T47D (cell line): Measurements from ENCODE around the gene FMN2.

Experiments
- DNase-seq, 2 experiments: peaks; one replicate each; pipeline versions ENCODE4 v3.0.0 to v3.0.0-alpha.2; 2011 to 2012; ENCODE audit warnings: low read depth in 1 of 2, low spot score in 1 of 2
- JUND ChIP-seq: IDR thresholded peaks from 2 replicates; pipeline ENCODE4 v1.6.1; 2012; ENCODE audit warnings: low read depth
- in situ Hi-C: cut with HindIII; loops from 2 replicates; pipeline ENCODE4 v1.10.0; 2016; ENCODE audit warnings: low sequenced_read_pairs, low pct_unique_long_range_greater_than_20kb

The FMN2 gene

DNA sequence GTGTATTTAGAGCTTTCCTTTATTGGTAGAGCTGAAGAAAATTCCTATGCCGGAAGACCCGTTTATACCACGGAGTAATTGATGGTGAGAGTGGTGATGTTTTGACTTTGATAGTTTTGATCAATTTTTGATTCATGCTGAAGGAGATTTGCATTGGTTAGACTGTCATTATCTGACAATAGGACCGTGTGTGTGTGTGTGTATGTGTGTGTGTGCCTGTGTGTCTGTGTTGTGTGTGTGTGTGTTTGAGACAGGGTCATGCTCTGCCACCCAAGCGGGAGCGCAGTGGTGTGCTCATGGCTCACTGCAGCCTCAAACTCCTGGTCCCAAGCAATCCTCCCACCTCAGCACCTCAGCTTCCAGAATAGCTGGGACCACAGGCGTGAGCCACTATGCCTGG lies 9.6 kb downstream of the FMN2 start:
- in situ Hi-C loops, result no loop called here
- TF ChIP-seq JUND, result no peak
- DNase-seq, result no peak

DNA sequence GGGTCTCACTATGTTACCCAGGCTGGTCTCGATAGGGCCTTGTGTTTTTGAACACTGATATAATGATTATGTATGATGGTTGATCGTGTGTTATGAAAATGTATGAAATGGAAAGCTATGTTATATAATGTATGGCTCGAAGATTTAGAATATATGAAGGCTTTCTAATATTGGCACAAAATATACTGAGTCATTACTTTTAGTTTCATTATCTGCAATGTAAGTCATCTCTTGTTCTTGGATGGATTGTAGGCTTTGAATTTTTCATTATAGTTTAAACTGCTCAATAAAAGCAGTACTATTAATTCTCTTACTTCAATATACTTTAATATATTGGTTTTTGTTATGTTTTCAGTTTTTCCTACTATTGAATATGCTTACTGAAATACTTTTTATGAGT lies 10.1 kb downstream of the FMN2 start:
- no peak for DNase-seq
- in situ Hi-C loops, result no loop called here
- TF ChIP-seq JUND, result no peak

DNA sequence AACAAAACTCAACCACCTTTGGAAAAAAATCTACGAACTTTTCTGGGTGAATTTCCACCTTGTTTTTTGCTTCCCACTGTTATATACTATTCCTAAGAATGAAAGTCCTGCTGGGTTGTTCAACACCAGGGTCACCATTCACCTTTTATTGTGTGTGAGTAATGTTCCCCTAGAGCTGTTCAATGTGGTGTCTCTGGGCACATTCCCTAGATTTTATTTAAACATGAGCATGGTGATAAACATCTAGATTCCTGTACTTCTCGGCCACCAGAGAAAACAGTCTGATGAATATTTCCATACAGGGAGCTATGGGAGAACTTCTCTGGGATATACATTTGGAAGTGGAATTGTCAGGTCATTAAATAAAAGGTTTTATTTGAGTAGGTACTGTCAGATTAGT lies 13.0 kb downstream of the FMN2 start:
- peak in 1 of 2 experiments; percentile 40 for DNase-seq
- TF ChIP-seq JUND, result no peak
- in situ Hi-C loops, result no loop called here

DNA sequence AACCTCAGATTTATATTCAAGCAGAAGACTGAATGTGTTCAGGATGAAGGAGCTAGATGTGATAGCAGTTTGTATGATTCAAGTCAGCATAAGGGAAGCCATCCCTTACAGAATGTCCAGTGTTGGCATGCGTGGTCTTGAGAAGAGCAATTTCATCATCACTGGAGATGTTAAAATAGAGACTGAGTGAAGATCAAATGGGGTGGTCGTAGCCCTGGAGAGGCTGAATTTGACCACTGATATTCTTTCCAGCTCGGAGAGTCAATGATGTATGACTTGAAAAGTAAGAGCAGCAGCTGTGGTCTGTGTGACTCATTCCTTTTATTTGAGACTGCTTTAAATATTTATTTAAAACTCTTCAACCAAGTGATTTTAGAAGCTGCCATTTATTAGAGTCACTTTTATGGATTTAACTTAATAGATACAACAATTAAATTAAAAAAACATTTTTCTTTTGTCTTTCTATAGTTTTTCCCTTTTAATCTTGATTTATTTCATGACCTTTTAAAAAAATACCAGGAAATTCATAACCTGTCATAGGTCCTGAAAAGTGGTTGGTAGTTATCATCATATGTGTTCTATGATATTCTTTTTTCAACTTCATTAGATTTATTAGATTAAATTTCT lies 15.5 kb downstream of the FMN2 start:
- TF ChIP-seq JUND, result no peak
- in situ Hi-C loops, result no loop called here
- no peak for DNase-seq

DNA sequence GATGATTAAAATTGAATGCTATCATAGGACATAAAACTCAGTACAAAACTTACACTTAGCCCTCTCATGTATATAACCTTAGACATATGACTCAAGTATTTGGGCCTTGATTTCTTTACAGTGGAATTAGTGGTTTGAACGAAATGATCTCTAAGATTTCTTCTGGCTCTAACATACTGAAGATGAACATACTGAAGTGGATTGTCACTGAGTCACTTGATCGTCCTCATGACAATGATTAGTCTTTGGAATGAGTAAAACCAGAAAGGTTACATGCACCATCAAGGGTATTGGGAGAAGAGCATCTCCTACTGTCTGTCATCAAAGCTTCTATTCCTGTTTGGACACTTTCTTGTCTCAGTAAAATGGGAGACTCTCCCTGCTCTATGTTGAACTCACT lies 17.4 kb downstream of the FMN2 start:
- TF ChIP-seq JUND, result no peak
- in situ Hi-C loops, result no loop called here
- DNase-seq, result no peak

DNA sequence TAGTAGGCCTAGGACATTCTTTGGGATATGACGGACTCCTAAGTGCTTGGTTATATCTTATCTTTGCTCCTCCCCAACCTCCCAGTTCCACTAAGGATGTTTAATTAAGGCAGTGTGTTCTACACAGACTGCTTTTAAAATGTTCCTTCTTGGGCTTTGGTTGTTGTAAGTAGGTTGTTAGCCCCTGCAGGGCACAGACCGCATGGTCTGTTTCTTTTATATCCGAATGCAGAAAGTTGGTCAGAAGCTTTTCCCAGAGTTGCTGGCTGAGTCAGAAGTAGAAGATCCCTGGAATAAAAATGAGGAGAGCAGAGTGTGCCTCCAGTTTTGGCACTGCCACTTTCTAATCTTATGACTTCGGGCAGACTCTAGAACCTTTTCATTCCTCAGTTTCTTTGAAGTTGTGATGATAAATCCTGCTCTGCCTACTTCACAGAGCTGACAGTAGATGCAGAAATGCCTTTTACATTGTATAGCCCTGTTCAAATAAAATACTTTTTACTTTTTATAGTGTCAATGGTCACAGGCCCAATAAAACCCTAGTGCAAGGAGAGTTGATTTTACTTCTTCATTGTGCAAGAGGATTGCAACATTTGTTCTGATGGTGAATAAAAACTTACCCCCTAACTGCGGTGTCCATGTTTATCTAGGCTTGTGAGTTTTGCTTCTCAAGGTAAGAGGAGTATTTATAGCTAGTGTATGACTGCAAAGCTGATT lies 18.4 kb downstream of the FMN2 start:
- DNase-seq, result no peak
- no peak for TF ChIP-seq JUND
- in situ Hi-C loops, result no loop called here

DNA sequence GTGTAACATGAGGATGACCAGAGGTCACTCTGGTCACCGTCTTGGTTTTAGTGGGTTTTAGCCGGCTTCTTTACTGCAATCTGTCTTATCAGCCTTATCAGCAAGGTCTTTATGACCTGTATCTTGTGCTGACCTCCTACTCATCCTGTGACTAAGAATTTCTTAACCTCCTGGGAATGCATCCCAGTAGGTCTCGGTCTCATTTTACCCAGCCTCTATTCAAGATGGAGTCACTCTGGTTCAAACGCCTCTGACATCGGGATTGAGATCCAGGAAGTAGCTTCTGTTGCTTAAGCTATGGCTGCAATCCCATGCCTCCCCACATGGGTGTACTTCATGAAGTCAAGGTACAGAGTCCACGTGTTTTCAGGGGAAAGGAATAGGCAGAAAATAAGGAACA lies 19.9 kb downstream of the FMN2 start:
- in situ Hi-C loops, result no loop called here
- peak in 1 of 2 experiments; percentile 29 for DNase-seq

DNA sequence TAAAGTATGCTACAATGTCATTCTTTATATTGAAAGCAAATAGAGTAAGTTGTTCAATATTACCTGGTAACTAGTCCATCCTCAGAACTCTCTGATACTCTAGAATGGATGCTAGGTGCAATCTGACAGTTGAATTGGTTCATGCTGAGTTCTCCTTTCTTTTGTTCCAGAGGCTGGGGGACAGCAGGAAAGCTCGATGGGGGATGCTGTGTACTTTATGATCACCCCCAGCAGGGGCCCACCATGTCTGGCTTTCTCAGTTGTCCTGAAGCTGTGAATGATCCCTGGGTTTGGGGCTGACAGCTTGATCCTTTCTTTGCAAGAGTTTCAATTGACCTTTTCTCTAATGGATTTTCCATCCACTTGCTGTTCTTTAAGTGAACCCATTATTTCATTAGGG lies 22.5 kb downstream of the FMN2 start:
- DNase-seq, result no peak
- TF ChIP-seq JUND, result no peak
- in situ Hi-C loops, result no loop called here

More for the DNA sequence above, 19.9 kb downstream of the FMN2 start:
- no peak for TF ChIP-seq JUND

DNA sequence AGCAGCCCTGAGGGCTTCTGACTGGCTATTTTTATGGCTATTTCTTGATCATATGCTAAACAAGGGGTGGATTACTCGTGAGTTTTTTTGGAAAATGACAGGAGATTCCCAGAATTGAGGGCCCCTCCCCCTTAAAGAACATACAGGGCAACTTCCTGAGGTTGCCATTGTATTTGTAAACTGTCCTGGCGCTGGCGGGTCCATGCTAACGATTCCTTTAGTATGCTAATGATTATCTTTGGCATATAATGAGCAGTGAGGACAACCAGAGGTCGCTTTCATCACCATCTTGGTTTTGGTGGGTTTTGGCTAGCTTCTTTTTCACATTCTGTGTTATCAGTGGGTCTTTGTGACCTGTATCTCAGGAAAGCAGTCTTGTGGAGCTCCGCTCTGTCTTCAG lies 24.1 kb downstream of the FMN2 start:
- in situ Hi-C loops, result no loop called here
- no peak for TF ChIP-seq JUND
- no peak for DNase-seq

DNA sequence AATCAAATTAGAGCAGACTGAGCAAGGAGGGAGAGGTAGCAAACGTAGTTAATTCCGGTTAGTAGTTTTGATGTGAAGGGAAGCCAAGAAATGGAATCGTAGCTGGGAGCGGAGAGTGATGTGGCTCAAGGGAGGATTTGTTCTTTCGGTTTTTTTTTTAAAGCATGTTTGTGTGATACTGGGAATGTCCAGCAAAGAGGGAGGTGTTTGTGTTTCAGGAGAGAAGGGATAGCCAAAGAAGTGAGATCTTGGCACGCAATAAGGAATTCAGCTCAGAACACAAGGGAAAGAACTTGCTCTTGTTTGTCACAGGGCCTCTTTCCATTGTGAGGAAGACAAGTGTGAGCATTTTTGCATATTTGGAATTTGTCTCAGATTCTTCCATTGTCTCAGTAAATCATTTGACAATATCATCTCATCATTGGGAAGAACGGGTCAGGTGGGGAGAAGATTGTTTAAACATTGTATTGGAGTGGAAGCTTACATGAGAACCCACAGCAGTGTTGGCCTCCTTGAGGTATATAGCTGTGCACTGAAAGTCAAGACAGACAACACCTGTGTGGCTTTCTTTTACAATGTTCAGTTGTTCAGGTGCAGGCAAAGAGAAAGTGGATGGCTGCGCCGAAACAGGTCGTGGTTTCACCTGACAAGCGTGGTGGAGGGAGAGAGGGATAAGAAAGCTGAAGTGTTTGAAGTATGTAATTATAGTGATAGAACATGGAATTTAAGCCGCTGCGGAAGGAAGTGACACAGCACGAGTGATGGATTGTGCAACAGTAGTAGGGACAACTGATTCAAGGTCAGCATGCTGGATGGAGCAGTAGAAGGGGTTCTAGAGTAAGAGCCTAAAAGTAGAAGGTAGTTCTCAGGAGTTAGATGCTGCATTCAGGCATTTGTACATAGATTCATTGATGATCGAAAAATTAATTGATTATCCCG lies 25.4 kb downstream of the FMN2 start:
- DNase-seq, result no peak
- no peak for TF ChIP-seq JUND
- in situ Hi-C loops, result no loop called here

DNA sequence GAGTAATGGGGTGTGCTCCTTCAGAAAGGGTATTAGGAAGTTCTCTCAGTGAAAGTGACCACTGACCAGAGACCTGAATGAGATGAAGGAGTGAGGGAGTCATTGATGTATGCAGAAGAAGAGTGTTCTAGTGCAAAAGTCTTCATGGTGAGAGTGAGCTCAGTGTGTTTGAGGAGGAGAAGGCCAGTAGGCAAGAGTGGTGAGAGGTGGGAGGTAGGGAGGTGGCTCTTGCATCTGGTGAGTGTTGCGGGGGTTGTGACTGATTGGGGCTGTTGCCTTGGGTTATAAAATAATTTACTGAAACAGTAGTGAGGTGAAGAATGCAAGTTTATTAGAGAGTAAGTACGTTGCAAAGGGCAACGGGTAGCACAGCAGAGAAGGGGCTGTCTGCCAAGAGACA lies 26.2 kb downstream of the FMN2 start:
- TF ChIP-seq JUND, result no peak
- DNase-seq, result no peak
- in situ Hi-C loops, result no loop called here

DNA sequence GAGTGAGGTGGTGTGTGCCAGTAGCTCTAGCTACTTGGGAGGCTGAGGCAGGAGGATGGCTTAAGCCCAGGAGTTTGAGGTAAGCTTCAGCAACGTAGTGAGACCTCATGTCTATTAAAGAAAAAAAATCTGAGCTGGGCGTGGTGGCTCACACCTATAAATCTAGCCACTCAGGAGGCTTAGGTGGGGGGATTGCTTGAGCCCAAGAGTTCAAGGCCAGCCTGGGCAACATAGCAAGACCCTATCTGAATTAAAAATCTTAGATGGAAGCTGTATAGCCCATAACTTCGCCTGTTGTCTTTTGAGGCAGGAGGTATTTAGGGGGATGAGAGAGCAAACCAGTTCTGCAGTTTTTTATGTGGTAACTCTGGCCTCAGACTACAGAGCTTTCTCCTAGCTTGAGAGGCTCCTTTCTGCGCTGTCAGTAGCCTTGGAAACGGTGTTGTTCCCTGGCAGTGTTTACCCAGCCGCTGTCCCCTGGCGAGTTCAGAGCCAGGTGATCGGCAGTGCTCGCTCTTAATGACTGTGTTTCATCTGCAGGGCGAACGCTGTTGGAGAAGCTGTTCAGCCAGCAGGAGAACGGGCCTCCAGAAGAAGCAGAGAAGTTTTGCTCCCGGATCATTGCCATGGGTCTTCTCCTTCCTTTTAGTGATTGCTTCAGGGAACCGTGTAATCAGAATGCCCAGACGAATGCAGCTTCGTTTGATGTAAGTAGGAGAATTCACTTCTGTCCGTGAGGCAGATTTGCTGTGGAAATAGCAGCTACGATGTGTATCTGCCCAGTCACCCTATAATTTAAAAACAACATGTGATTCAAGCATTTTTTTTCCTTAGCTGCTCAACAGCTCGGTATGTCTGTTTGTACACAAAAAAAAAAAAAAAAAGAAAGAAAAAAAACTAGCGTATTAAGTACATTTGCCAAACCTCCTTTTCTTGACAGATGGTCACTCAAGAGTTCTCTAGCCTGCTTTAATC lies 31.2 kb downstream of the FMN2 start:
- DNase-seq, result peak; percentile 46 to 85
- in situ Hi-C loops, result no loop called here

More for the DNA sequence above, 31.2 kb downstream of the FMN2 start:
- TF ChIP-seq JUND, result no peak
